Muscle layer of duodenum (tissue), 2 donors: ENCODE results near the gene SNX15.
"Not testable (repeated sequence)": the region's sequence is repeated elsewhere in the genome, so short reads cannot be mapped to it uniquely, and the experiment has no call there.

Source experiments
- H3K27ac ChIP-seq: one replicate; pipeline ENCODE4 v1.7.0; 2013; ENCODE audit warnings: mild to moderate bottlenecking, low read length
- H3K27me3 ChIP-seq: one replicate; pipeline ENCODE4 v1.7.0; 2013; ENCODE audit warnings: low read depth, mild to moderate bottlenecking, control low read depth, low read length
- H3K36me3 ChIP-seq, 2 donors: one replicate each; pipeline ENCODE4 v1.7.0; 2013; ENCODE audit warnings: low read length in 2 of 2, control low read depth in 1 of 2, mild to moderate bottlenecking in 1 of 2; ENCODE audit not compliant: insufficient read depth in 2 of 2, control insufficient read depth in 1 of 2
- H3K4me1 ChIP-seq, 2 donors: one replicate each; pipeline ENCODE4 v1.7.0; 2013; ENCODE audit warnings: low read length in 2 of 2, mild to moderate bottlenecking in 2 of 2, control low read depth in 1 of 2, moderate library complexity in 1 of 2; ENCODE audit not compliant: insufficient read depth in 2 of 2, control insufficient read depth in 1 of 2
- H3K4me3 ChIP-seq, 2 donors: one replicate each; pipeline ENCODE4 v1.7.0; 2013; ENCODE audit warnings: low read length in 2 of 2, low read depth in 1 of 2, mild to moderate bottlenecking in 1 of 2
- H3K9me3 ChIP-seq, 2 donors: one replicate each; pipeline ENCODE4 v1.7.0; 2013; ENCODE audit warnings: low read length in 2 of 2, control low read depth in 1 of 2, mild to moderate bottlenecking in 1 of 2; ENCODE audit not compliant: control insufficient read depth in 1 of 2
- donor health status: healthy.

SNX15 gene

DNA sequence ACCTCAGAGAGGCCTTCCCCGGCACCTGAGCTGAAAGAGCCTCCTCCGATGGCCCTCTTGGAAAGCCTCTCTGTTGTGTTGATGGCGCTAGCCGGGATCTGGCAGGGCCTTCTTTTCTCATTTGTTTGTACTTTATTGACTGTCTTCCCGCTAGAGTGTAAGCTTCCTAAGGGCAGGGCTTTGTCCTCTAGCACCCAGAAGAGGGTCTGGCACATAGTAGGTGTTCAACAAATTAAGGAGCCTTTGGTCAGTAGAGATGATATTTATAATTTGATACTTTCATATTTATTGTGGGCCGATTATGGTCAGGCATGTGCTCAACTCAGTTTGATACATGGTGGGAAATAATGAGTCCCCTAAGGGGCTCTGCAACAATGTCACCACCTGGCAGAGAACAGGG lies 9.3 kb upstream of the SNX15 start:
- no peaks in the 10 kb centered on the region for H3K9me3 ChIP-seq
- no peaks in the 10 kb centered on the region for H3K27me3 ChIP-seq
- H3K4me1 ChIP-seq: peaks cover 5 to 16% of the 10 kb centered on the region in 2 donors
- no peak overlapping the region for H3K27ac ChIP-seq
- H3K4me3 ChIP-seq: no peak overlapping the region
- peaks cover 9 to 39% of the 10 kb centered on the region in 2 donors for H3K36me3 ChIP-seq

DNA sequence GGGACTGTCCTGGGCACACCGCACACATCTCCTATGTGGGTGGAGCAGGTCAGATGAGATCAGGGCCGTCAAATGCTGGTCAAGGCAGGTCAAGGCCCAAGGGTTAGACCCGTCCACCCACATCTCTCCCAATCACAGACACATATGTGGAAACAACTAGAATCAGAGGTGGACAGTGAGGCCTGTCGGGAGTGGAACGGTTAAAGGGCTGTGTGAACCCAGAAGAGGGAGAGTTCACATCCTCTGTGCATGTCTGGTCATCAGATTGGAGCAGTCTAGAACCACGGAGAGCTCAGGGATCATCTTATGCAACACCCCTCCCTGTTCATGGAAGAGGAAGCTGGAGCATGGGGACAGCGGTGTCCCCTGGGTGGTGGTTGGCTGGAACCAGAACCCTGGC lies 7.4 kb upstream of the SNX15 start:
- Histone ChIP-seq H3K4me3 (no peak overlapping the region), H3K36me3 (peaks cover 9 to 39% of the 10 kb centered on the region in 2 donors), H3K4me1 (peaks cover 0 to 10% of the 10 kb centered on the region in 2 donors), H3K27ac (no peak overlapping the region), H3K9me3 (no peaks in the 10 kb centered on the region), H3K27me3 (no peaks in the 10 kb centered on the region)

DNA sequence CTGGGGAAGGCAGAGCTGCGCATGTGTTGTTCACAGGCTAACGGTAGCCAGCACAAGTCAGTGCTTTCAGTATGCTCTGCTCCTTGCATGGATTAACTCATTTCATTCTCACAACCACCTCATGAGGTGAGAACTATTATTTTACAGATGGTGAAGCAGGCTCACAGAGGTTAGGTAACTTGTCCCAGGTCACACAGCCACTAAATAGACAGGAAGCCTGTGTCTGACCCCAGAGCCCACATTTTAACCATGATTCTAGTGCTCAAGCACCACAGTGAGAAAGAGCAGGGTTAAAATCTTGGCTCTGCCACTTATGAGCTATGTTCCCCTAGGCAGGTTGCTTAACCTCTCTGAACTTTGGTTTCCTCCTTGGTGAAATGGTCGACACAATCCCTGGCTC lies 6.2 kb upstream of the SNX15 start:
- Histone ChIP-seq H3K36me3 (peaks cover 9 to 39% of the 10 kb centered on the region in 2 donors), H3K27ac (no peak overlapping the region), H3K27me3 (no peaks in the 10 kb centered on the region), H3K9me3 (no peaks in the 10 kb centered on the region), H3K4me1 (no peaks in the 10 kb centered on the region), H3K4me3 (no peak overlapping the region)

DNA sequence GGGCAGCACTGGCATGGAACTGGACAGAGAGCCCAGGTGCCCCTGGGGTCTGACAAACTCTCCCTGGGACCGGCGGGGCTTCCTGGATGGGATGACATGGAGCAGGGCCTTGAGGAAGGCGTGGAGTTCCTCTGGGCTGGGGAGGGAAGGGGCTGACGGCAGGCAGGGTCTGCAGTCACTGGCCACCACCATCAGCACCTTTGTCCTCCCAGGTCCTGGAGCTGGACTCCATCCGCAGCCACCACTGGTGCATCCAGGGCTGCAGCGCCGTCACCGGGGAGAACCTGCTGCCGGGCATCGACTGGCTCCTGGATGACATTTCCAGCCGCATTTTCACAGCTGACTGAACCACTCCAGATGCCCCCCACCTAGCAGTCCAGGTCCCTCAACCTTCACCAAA lies 5.7 kb upstream of the SNX15 start:
- Histone ChIP-seq H3K9me3 (no peaks in the 10 kb centered on the region), H3K4me1 (no peaks in the 10 kb centered on the region), H3K4me3 (no peak overlapping the region), H3K27me3 (no peaks in the 10 kb centered on the region), H3K27ac (no peak overlapping the region), H3K36me3 (peaks cover 9 to 39% of the 10 kb centered on the region in 2 donors)

DNA sequence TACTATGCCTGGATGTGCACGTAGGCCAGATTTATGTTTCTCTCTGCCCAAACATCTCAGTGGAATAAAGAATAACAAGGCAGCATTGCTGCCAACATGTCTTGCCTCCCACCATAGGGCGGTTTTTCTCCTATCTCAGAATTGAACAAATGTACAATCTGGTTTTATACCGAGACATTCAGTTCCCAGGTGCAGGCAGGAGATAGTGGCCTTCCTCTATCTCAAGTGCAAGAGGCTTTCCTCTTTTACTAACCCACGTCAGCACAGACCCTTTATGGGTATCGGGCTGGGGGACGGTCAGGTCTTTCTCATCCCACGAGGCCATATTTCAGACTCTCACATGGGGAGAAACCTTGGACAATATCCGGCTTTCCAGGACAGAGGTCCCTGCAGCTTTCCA lies 3.7 kb upstream of the SNX15 start:
- not testable (repeated sequence) for H3K27me3 ChIP-seq, H3K4me1 ChIP-seq, H3K27ac ChIP-seq, H3K4me3 ChIP-seq, H3K9me3 ChIP-seq
- peaks cover 4 to 29% of the 10 kb centered on the region in 2 donors for H3K36me3 ChIP-seq

DNA sequence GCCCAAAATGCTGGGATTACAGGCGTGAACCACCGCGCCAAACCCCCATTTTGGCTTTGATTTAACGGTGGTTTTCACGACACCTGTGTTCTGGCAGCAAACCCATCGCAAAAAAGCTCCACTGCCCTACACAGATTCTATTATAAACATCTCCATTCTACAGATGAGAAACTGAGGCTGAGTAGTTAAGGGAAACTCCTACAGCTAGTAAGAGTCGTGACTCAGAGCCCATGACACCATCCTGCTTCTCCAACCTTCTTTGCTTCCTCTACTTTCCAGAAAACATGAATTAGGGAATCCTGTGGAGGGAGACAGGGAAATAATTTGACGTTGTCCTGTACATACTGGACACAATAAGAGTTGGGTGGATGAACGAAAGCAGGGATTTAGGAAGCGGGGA lies 429 bp upstream of the SNX15 start:
- no peaks in the 10 kb centered on the region for H3K9me3 ChIP-seq
- H3K4me3 ChIP-seq: peak overlapping the region; percentile 77 to 84
- H3K27ac ChIP-seq: peak overlapping the region; percentile 93
- no peaks in the 10 kb centered on the region for H3K27me3 ChIP-seq
- peaks cover 0 to 14% of the 10 kb centered on the region in 2 donors for H3K36me3 ChIP-seq
- peaks cover 5 to 11% of the 10 kb centered on the region in 2 donors for H3K4me1 ChIP-seq

DNA sequence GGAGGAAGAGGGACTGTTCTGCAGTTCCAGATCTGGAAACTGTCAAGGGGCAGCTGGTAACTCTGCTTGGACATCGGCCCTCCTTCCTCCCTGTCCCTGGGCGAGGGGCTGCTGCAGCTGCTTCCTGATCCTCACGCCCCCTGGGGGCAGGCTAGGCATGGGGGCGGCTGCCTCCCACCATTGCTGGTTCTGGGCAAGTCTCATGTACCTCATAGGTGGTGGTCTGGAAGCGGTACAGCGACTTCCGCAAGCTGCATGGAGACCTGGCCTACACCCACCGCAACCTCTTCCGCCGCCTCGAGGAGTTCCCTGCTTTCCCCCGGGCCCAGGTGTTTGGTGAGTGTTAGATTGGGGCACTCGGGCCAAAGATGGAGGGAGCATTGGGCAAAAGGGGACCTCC lies 5.0 kb downstream of the SNX15 start:
- Histone ChIP-seq H3K27ac (no peak overlapping the region), H3K27me3 (no peaks in the 10 kb centered on the region), H3K36me3 (peaks cover 20 to 46% of the 10 kb centered on the region in 2 donors), H3K4me3 (no peak overlapping the region), H3K9me3 (no peaks in the 10 kb centered on the region), H3K4me1 (peaks cover 5 to 11% of the 10 kb centered on the region in 2 donors)

DNA sequence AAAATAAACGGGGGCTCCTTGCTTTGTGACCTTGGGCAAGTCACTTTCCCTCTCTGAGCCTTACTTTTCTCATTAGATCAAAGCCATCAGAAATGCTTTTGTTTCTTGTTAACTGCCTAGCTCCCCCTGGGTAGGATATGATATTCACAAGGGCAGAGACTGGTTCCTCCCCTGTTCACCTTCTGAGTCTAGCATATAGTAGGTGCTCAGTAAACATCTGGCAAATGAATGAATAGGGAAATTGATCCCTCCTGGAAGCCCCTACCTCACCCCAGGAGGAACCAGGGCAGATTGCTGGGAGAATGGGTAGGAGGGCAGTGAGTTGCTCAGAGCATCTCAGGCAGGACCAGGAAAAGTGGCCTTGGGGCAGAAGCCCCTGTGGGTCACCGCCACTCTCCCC lies 7.2 kb downstream of the SNX15 start:
- no peaks in the 10 kb centered on the region for H3K4me1 ChIP-seq
- H3K4me3 ChIP-seq: no peak overlapping the region
- no peaks in the 10 kb centered on the region for H3K27me3 ChIP-seq
- H3K36me3 ChIP-seq: peaks cover 31 to 61% of the 10 kb centered on the region in 2 donors
- no peaks in the 10 kb centered on the region for H3K9me3 ChIP-seq
- H3K27ac ChIP-seq: no peak overlapping the region

DNA sequence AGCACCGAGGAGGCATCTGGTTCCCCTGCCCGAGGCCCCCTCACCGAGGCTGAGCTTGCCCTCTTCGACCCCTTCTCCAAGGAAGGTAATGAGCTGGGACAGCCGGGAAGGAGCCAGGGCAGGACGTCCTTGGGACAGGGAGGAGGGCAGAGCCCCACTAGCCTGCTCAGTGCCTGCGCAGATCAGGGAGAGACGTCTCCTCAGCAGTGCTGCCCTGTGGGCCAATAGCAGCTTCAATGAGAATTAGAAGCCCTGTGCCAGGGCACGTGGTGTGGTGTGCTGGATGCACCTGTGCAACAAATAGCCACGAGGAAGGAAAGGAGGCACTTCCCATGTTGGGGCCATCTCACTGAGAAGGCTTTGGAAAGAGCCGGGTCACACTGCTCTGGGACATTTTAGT lies 8.3 kb downstream of the SNX15 start:
- Histone ChIP-seq H3K27me3 (no peaks in the 10 kb centered on the region), H3K4me1 (peaks cover 0 to 8% of the 10 kb centered on the region in 2 donors), H3K36me3 (peaks cover 31 to 61% of the 10 kb centered on the region in 2 donors), H3K9me3 (no peaks in the 10 kb centered on the region), H3K4me3 (no peak overlapping the region), H3K27ac (no peak overlapping the region)

DNA sequence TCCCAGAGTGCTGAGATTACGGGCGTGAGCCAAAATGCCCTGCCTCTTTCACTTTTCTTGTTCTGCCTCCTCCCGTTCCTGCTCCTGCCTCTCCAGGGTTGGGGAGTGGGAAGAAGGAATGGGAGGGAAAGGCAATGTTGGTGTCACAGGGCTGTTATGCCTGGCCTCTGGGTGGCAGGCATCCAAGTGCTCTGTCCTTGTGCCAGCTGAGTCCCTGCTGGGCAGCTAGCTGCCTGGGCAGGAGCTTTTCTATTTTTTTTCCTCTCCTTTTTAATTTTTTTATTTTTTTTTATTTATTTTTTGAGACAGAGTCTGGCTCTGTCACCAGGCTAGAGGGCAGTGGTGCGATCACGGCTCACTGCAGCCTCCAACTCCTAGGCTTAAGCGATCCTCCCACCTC lies 9.7 kb downstream of the SNX15 start:
- peaks cover 0 to 13% of the 10 kb centered on the region in 2 donors for H3K4me1 ChIP-seq
- H3K9me3 ChIP-seq: no peaks in the 10 kb centered on the region
- no peak overlapping the region for H3K4me3 ChIP-seq
- H3K27ac ChIP-seq: no peak overlapping the region
- H3K36me3 ChIP-seq: peaks cover 31 to 52% of the 10 kb centered on the region in 2 donors
- no peaks in the 10 kb centered on the region for H3K27me3 ChIP-seq

DNA sequence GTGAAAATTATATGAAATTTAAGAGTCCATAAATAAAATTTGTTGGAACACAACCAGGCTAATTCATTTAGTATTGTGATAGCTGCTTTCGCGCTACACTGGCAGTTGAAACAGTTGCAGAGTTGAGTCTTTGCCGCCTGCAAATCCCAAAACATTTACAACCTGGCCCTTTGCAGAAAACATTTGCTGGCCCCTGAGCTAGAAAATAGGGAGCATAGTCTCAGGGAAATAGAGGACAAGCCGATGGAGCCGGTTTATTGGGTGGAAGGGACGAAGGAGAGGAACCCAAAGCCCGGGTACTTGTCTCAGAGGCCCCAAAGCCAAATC lies 13.2 kb downstream of the SNX15 start:
- Histone ChIP-seq H3K4me3 (peak overlapping the region; percentile 59 to 95), H3K4me1 (peaks cover 0 to 27% of the 10 kb centered on the region in 2 donors), H3K27me3 (no peaks in the 10 kb centered on the region), H3K9me3 (no peaks in the 10 kb centered on the region), H3K27ac (peak overlapping the region; percentile 51), H3K36me3 (peaks cover 20 to 32% of the 10 kb centered on the region in 2 donors)

DNA sequence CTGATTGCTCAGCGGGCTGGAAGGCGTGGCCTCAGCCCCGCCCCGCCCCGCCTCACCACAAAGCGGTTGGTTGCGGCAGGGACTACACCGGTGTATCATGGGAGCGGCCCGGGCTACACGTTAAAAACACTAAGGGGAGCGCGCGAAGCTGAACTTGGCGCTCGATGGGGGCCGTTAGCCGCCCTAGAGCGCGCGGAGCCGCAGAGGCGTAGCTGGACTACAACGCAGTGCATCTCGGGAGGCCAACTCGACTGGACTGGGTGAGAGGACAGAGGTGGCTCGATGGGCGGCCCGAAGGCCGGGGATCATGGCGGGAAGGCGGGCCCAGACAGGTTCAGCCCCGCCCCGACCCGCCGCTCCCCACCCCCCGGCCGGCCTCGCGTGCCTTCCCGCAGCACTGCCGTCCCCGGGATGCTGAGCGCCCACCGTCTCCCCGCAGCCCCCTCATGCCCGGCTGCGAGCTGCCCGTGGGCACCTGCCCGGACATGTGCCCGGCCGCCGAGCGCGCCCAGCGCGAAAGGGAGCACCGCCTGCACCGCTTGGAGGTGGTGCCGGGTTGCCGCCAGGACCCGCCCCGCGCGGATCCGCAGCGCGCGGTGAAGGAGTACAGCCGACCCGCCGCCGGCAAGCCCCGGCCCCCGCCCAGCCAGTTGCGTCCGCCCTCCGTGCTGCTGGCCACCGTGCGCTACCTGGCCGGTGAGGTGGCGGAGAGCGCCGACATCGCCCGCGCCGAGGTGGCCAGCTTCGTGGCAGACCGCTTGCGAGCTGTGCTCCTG lies 13.8 kb downstream of the SNX15 start, which contains the start of gene SAC3D1:
Gene SAC3D1 (plus strand): TSS at position 364 of the 776 bp plus-strand sequence. CDS start 83 bp downstream, at position 447.
- Histone ChIP-seq H3K36me3 (peaks cover 15 to 26% of the 10 kb centered on the region in 2 donors), H3K4me3 (peak within 1 kb of the TSS; percentile 59 to 95), H3K9me3 (no peaks in the 10 kb centered on the region), H3K27ac (peak within 1 kb of the TSS; percentile 51), H3K27me3 (no peaks in the 10 kb centered on the region), H3K4me1 (peaks cover 0 to 27% of the 10 kb centered on the region in 2 donors)
